NOMO-1 treated with DMSO at 0.1 percent for 48 hours (cell line): ENCODE results near the gene BBLN.

Experiments used
- DNase-seq: peaks from one replicate; lab custom pipeline; 2025; ENCODE audit not compliant: unreplicated experiment; lab: John Stamatoyannopoulos, UW

The BBLN gene

DNA sequence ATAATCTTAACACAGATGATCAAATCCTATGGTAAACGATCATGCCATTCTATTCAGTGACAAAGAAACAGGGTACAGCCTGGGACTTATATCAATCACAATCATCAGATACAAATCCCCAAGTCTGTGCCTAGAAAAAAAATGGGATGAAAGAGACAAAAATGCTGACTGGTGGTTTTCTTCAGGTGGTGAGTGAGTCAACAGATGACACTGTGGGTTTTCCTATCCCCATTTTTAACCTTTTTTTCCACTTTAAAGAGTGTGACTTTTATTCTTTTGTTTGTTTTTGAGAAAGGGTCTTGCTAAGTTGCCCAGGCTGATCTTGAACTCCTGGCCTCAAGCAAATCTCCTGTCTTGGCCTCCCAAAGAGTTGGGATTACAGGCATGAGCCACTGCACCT, 28.1 kb downstream of the BBLN start:
- no peak for DNase-seq

DNA sequence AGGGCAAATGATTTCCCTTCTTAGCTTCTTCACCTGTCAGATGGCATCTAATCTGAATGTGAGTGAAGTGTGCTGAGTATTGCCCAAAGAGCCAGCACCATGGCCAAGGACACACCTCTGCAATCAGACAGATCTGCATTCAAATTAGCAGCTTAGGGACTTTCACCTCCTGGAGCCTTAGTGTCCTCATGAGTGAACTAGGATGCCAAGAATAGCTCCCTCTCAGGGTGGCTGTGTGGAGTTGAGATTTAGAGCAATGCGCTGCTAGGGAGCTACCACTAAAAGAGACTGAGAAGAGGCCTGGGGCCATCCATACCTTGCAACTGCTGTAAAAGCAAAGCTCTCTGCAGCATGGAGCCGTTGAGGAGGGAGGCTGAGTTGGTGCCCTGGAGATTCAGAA, 29.9 kb downstream of the BBLN start:
- no peak for DNase-seq

DNA sequence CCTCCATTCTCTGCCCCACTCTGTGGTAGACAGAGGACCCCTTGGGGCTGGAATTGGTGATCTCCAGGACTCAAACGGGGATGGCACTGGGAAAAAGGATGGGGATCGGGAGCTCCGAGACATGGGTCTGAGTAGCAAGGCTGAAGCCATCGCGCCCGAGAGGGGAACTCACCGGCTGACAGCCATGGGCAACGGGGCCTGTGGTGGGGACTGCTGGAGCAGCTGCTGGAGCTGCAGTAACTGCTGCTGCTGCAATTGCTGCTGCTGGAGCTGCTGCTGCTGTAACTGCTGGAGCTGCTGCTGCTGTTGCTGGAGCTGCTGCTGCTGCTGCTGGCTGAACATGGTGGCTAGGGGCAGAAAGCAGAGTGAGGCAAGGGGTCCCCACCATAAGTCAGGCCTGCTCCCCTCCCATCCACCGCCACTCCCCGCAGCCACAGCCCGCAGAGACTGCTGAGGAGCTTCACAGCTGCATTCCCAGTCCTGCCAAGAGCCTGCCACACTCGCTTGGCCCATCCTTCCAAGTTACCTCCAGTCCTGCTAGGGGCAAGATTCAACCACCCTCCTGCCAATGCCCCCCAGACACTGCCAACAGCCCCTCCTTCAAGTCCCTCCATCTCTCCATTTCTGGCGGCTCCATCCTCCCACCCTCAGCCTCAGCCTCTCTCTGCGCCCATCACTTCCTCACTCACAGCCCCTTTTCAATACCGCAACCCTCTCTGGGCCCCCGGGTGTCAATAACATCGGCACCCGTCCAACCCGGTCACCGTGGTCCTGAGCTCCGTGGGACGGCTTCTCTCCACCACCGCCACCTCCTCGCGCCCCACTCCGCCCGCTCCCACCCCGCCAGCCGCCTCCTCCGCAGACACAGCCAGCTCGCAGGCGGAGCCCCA, 30.7 kb downstream of the BBLN start:
- DNase-seq = peak; percentile 13

DNA sequence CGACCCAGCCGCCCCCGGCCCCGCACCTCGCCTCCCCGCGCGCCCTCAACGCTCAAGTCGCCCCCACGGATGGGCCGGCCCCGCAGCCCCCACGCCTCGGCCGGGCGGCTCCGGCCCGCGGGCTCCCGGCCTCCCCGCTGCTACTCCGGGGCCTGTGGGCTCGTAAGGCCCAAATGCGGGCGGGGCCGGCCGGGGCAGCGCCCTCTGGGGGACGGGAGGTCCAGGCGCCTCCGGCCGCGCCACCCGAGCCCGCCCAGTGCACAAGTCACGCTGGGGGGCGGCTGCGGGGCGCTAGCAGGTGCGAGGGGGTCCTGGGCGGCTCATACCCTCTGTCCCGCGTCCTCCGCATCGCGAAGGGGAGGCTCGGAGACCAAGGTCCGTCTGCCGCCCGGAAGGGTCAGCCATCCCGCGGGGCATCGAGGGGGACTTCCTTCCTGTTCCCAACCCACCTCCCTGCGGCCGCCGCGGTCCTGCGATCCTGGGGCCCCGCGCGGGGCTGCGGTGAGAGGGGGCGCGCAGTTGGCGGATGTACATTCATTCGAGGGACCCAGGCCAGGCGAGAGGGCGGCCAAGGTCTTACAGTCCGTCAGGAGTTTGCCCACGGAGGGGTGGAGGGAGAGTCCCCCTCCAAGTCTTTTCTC, 31.5 kb downstream of the BBLN start, which contains the start of gene CIZ1:
CIZ1 (minus strand) TSS at position 167 of the 641 bp plus-strand sequence. CDS start 715 bp downstream, outside the sequence.
- peak; percentile 57 for DNase-seq

- peak; percentile 74 for DNase-seq
These were observed 32.7 kb downstream of the BBLN start for GRCh38 chr9:128192601-128193371.

- DNase-seq = no peak
These were observed 33.5 kb downstream of the BBLN start for GRCh38 chr9:128193469-128194096.

DNA sequence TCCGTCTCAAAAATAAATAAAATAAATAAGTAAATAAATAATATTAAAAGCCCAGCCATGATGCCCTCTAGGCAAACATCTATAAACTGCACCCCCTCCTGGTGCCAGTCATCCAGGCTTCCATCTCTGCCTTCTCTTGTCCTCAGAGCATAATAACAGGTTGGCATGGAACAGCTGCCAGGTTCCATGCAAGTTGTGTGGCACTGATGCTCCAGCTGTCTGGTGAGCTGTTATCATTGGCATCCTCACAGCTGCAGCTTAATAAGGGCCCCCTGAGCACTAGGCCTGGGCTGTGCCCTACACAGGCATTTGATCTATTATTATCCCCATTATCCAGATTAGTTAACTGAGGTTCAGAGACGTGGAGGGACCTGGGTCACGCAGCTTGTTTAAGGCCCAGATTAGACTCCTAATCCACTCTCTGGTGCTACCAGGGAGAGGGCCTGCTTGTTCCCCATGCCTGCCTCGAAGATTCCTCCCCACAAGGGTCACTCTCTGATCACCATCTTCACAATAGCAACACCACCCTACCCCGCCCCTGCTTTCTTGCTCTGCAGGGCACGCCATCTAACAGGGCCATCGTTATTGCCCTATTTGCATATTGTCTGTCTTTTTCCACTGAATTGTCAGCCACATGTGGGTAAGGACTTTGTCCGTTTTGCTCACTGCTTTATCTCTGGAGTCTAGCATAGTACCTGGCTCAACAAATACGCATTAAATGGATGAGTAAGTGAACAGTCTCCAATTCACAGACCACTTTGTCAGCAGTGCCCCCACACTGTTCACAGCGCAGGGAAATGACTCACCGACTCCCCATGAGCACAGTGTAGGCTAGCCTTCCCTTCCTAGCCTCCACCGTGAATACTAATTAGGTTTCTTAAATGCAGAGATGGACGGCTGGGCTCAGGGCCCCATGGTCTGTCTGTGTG, 41.6 kb downstream of the BBLN start:
- no peak for DNase-seq

DNA sequence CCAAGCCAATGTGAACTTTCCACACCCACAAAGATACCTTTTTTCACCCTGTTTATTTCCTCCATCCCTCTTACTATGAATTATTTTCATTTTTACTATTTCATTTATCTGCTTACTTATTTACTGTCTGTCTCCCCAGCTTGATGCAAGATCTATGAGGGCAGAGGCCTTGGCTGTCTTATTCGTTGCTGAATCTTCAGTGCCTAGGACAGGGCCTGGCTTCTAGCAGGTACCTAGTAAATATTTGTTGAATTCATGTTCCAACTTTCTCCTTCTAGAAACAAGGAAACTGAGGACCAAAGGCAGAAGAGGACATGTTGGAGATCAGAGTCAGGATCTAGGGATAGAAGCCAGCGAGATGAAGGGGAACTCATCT, 42.6 kb downstream of the BBLN start:
- no peak for DNase-seq

- DNase-seq = peak; percentile 63
These were observed 43.1 kb downstream of the BBLN start, which contains the start of gene DNM1 for GRCh38 chr9:128203024-128203706. TSS of gene DNM1 (plus strand) at chr9:128203379. CDS start at chr9:128203471, 92 bp downstream.

DNA sequence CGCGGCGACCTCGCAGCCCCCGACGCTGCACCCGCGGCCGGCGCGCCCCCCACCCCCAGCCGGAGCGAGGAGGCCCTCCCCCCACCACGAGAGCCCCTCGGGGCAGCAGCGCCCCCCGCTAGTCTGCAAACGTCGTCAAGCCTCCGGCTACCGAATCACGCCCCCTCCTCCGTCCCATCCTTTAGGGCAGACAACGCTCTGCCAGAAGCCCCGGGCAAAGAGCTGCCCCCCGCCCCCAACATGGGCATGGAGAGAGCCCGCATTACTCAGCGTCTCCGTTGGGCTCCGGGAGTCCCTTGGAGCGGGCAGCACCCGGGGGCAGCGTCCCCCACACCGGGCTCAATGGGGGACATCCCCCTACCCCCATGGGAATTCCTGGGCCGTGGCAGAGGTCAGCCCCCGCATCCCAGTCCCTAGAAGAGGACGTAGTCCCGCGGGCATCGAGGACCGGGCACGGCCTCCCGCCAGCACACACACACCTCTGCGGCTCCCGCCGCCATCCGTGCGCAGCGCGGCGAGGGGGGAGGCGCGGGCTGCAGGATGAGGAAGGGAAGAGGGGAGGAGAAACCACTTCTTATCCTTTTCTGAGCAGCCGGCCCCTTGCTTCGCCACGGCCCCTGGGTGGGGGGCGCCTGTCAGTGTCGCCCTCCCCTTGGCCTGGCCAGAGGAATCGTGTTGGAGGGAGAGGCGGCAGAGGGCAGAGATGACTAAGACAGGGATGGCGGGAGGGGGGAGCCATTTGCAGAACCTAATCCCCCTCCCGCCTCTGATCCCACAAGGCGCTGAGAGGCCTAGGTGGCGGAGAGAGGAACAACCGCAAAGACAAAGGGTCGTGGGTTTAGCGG, 43.9 kb downstream of the BBLN start:
- DNase-seq = no peak

GRCh38 chr9:128204858-128205257, 44.8 kb downstream of the BBLN start:
- no peak for DNase-seq

DNA sequence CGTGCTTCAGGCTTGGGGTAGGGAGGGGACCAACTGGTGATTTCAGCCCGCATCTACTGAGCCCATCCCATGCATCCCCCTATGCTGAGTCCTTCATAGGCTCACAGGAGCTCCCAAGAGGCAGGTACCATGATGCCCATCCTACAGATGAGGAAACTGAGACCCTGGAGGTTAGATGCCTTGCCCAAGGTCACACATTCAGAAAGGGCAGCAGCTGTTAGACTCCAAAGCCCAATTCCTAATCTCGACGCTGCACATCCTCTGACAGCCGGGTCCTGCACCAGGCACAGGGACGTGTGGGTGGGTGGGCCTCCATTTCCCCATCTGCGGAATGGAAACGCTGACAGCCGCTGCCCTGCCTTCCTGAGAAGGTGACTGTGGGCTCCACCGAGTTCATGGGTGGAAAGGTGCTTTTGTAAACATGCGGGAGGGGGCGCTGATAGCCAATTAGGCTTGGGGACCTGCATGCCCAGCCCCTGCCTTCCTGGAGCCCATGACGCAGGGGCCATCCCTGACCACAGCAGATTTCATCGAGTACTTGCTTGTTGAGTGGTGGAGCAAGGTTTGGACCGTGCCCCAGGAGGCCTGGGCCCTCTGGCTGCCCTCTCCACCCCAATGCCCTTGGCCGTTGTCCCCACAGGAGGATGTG, 45.4 kb downstream of the BBLN start:
- no peak for DNase-seq

- DNase-seq = no peak
These were observed 46.4 kb downstream of the BBLN start for GRCh38 chr9:128206484-128206883.

- peak; percentile 32 for DNase-seq
These were observed 47.1 kb downstream of the BBLN start for GRCh38 chr9:128206916-128207910.

DNA sequence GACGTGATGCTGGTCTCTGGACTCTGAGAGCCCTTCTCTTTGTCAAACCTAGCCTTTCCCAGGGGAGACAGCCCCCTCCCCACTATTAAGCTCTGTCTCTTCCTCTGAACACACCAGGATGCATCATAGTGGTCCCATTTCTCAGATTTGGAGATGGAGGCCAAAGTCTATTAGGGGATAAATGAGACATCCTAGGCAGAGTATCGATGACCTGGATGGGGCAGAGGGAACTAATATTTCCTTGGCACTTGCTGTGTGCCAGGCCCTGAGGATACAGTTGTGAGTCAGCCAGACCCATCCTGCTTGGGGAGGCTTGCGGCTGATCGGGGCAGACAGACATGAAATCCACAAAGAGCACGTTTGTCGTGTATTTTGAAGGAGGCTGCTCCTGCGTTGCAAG, 48.3 kb downstream of the BBLN start:
- no peak for DNase-seq

DNA sequence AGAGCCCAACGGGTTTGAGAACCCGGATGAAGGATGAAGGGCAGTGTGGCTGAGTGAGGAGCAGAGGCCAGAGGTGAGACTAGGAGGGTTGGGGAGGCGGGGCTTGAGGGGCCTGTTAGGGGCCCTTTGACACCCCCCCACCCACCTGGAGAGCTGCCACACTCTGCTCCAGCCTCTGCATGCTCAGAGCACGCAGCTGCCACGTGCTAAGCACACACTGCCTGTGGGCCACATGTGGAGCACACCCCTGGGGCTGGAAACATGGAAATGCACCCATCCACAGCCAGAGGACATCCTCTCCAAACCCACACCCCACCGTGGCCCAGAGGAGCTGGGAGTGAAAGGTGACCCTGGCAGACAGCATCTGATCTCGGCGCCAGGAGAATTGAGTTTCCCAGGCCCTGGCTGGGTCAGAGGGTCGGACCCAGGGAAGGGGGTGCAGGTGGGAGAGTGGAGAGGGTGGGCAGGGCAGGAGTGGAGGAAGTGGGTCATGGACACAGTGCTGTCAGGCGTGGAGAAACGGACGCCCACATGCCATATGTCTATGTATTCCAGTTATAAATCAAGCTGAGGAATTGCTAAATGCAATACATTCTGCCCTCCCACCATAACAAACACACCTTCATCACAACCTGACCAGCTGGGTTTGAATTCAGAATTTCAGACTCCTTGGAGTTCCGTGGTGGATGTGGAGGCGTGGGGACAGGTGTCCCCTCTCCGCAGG, 49.0 kb downstream of the BBLN start:
- DNase-seq = no peak
